Keratinocyte (primary cell): Measurements from ENCODE around the gene IPMK.

ENCODE experiments used
- CTCF ChIP-seq, 3 experiments: IDR thresholded peaks in 1 of 3; conservative IDR thresholded peaks in 1 of 3; optimal IDR thresholded peaks in 1 of 3; 2 replicates in 2 of 3; 3 replicates in 1 of 3; pipeline versions ENCODE3 to v1.5.1; 2011; ENCODE audit warnings: low read length in 3 of 3, mild to moderate bottlenecking in 3 of 3, moderate library complexity in 2 of 3, control low read depth in 1 of 3, inconsistent platforms in 1 of 3; ENCODE audit not compliant: insufficient read depth in 2 of 3; ENCODE audit errors: extremely low read depth in 1 of 3
- EZH2 ChIP-seq: IDR thresholded peaks from one replicate; pipeline ENCODE4 v1.6.1; 2012; ENCODE audit warnings: inconsistent platforms, mild to moderate bottlenecking, low read length, moderate library complexity

- TF ChIP-seq EZH2 (no peak), CTCF (optimal IDR thresholded peaks at IDR 0.05 in 1 of 3, IDR thresholded peaks at IDR 0.05 in 1 of 3, conservative IDR thresholded peaks at IDR 0.05 in 1 of 3; ENCODE audit: extremely low read depth in 1 of 3, insufficient read depth in 2 of 3, low read length in 3 of 3) (no peak)
These were observed 38.1 kb upstream of the IPMK start for GRCh38 chr10:58305821-58306220.
